ENCODE data around the gene TBC1D25.

Gene TBC1D25

DNA sequence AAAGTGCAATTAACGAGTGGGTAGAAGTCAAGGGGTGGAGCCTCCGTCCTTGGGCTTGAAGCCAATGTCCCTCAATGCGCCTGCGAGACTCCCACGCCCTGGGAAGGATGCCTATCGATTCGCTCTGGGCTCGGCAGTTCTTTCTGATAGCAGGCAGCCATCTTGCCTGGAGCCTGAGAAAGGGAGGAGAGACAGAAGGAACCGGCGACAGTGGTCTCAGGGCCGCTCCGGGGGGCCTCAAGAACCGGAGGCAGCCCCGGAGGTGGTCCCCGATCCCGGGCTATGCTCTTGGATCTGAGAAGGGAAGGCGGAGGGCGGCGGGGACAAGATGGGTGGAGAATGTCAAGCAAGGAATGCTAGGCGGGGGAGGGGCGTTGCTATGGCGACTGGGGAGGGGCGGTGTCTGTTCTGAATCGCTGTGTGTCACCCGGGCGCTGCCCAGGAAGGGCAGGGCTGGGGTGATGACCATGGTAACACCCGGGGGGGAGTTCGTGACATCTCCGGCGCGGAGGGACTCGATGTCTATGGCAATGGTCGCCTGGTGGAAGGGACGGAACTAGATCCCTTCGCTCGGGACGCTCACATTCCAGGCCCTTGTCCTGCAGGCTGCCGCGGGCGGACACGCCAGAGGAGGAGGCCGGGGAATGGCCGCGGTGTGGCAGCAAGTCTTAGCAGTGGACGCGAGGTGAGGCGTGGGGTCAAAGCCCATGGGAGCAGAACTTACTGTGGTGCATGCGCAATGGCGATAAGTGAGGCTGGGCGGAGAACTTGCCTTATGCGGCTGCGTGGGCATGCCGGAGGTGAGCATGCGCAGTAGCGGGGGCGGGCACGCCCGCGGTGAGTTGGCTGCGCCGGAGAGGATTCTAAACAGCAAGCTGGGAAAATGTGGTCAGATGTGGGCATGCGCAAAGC, 58.1 kb downstream of the TBC1D25 start, which contains the start of gene WDR13:
Gene WDR13 (plus strand): TSS at position 140 of the 912 bp plus-strand sequence. CDS start 505 bp downstream, at position 645.
- no peaks in the 10 kb centered on the region for H3K9me3 ChIP-seq (ENCODE audit: control extremely low read depth in 1 of 5, control insufficient read depth in 4 of 5, insufficient read depth in 2 of 5, low read depth in 1 of 5, low read length in 4 of 5)
- ChIA-PET POLR2A (no interaction called here), CTCF (interaction anchor here (1.0 kb wide), 1 partner anchor 19 kb away, joined by 3 read pairs; no protein-coding TSS in a partner anchor)
- 45% methylated on average over 62 of the region's 62 CpGs for WGBS (ENCODE audit: insufficient coverage)
- H3K4me1 ChIP-seq (ENCODE audit: control extremely low read depth in 1 of 4, control insufficient read depth in 4 of 4, insufficient read depth in 4 of 4, low read length in 3 of 4), result peaks cover 0 to 11% (median 6%) of the 10 kb centered on the region in 4 experiments
- peak within 1 kb of the TSS; percentile 63 to 92 (median 77) for H3K4me3 ChIP-seq (ENCODE audit: control insufficient read depth in 1 of 7, extremely low read depth in 1 of 7, insufficient read depth in 4 of 7, low read depth in 2 of 7, low read length in 6 of 7)
- no peaks in the 10 kb centered on the region for H3K27me3 ChIP-seq (replicated peaks in 2 of 5; ENCODE audit: control insufficient read depth in 4 of 5, insufficient read depth in 5 of 5, low read length in 4 of 5)
- peaks cover 0 to 31% (median 18%) of the 10 kb centered on the region in 4 experiments for H3K36me3 ChIP-seq (ENCODE audit: control insufficient read depth in 4 of 4, insufficient read depth in 4 of 4, low read length in 3 of 4)
- peak; percentile 90 to 92 (median 90) for DNase-seq
- H3K27ac ChIP-seq (ENCODE audit: insufficient read depth in 1 of 2, low read depth in 1 of 2, low read length in 2 of 2, poor library complexity in 1 of 2, severe bottlenecking in 2 of 2), result peak within 1 kb of the TSS; percentile 90 to 96

GRCh38 chrX:48598614-48599013, 59.1 kb downstream of the TBC1D25 start:
- H3K27ac ChIP-seq (ENCODE audit: insufficient read depth in 1 of 2, low read depth in 1 of 2, low read length in 2 of 2, poor library complexity in 1 of 2, severe bottlenecking in 2 of 2), result peak overlapping the region in 1 of 2 experiments; percentile 96
- no peaks in the 10 kb centered on the region for H3K9me3 ChIP-seq (ENCODE audit: control extremely low read depth in 1 of 5, control insufficient read depth in 4 of 5, insufficient read depth in 2 of 5, low read depth in 1 of 5, low read length in 4 of 5)
- H3K4me3 ChIP-seq (ENCODE audit: control insufficient read depth in 1 of 7, extremely low read depth in 1 of 7, insufficient read depth in 4 of 7, low read depth in 2 of 7, low read length in 6 of 7), result peak overlapping the region in 4 of 7 experiments; percentile 77 to 92 (median 81)
- POLR2A ChIA-PET, result no interaction called here
- peaks cover 0 to 36% (median 18%) of the 10 kb centered on the region in 4 experiments for H3K36me3 ChIP-seq (ENCODE audit: control insufficient read depth in 4 of 4, insufficient read depth in 4 of 4, low read length in 3 of 4)
- WGBS (ENCODE audit: insufficient coverage), result 97% methylated on average over 23 of the region's 25 CpGs
- no peaks in the 10 kb centered on the region for H3K27me3 ChIP-seq (replicated peaks in 2 of 5; ENCODE audit: control insufficient read depth in 4 of 5, insufficient read depth in 5 of 5, low read length in 4 of 5)
- peaks cover 0 to 11% (median 6%) of the 10 kb centered on the region in 4 experiments for H3K4me1 ChIP-seq (ENCODE audit: control extremely low read depth in 1 of 4, control insufficient read depth in 4 of 4, insufficient read depth in 4 of 4, low read length in 3 of 4)
- DNase-seq, result no peak
- CTCF ChIA-PET, result interaction anchor here (1.0 kb wide), 1 partner anchor 18 kb away, joined by 3 read pairs; no protein-coding TSS in a partner anchor

GRCh38 chrX:48599341-48599740, 59.8 kb downstream of the TBC1D25 start:
- Histone ChIP-seq H3K27ac (ENCODE audit: insufficient read depth in 1 of 2, low read depth in 1 of 2, low read length in 2 of 2, poor library complexity in 1 of 2, severe bottlenecking in 2 of 2) (no peak overlapping the region), H3K4me1 (ENCODE audit: control extremely low read depth in 1 of 4, control insufficient read depth in 4 of 4, insufficient read depth in 4 of 4, low read length in 3 of 4) (peaks cover 0 to 11% (median 6%) of the 10 kb centered on the region in 4 experiments), H3K4me3 (ENCODE audit: control insufficient read depth in 1 of 7, extremely low read depth in 1 of 7, insufficient read depth in 4 of 7, low read depth in 2 of 7, low read length in 6 of 7) (no peak overlapping the region), H3K36me3 (ENCODE audit: control insufficient read depth in 4 of 4, insufficient read depth in 4 of 4, low read length in 3 of 4) (peaks cover 0 to 41% (median 21%) of the 10 kb centered on the region in 4 experiments), H3K27me3 (replicated peaks in 2 of 5; ENCODE audit: control insufficient read depth in 4 of 5, insufficient read depth in 5 of 5, low read length in 4 of 5) (no peaks in the 10 kb centered on the region), H3K9me3 (ENCODE audit: control extremely low read depth in 1 of 5, control insufficient read depth in 4 of 5, insufficient read depth in 2 of 5, low read depth in 1 of 5, low read length in 4 of 5) (no peaks in the 10 kb centered on the region)
- CTCF ChIA-PET, result no interaction called here
- POLR2A ChIA-PET, result no interaction called here
- no peak for DNase-seq
- WGBS (ENCODE audit: insufficient coverage), result 94% methylated on average over 15 of the region's 20 CpGs

DNA sequence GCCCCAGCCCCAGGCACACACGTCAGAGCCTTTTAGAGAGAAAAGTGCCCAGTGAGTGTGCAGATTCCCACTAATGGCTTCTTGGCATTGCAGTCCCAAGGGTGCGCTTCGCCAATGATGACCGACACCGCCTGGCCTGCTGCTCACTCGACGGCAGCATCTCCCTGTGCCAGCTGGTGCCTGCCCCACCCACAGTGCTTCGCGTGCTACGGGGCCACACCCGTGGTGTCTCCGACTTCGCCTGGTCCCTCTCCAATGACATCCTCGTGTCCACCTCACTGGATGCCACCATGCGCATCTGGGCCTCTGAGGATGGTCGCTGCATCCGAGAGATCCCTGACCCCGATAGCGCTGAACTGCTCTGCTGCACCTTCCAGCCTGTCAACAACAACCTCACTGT, 60.7 kb downstream of the TBC1D25 start:
- ChIA-PET POLR2A (no interaction called here), CTCF (no interaction called here)
- Histone ChIP-seq H3K27ac (ENCODE audit: insufficient read depth in 1 of 2, low read depth in 1 of 2, low read length in 2 of 2, poor library complexity in 1 of 2, severe bottlenecking in 2 of 2) (no peak overlapping the region), H3K36me3 (ENCODE audit: control insufficient read depth in 4 of 4, insufficient read depth in 4 of 4, low read length in 3 of 4) (peaks cover 0 to 49% (median 23%) of the 10 kb centered on the region in 4 experiments), H3K27me3 (replicated peaks in 2 of 5; ENCODE audit: control insufficient read depth in 4 of 5, insufficient read depth in 5 of 5, low read length in 4 of 5) (no peaks in the 10 kb centered on the region), H3K9me3 (ENCODE audit: control extremely low read depth in 1 of 5, control insufficient read depth in 4 of 5, insufficient read depth in 2 of 5, low read depth in 1 of 5, low read length in 4 of 5) (no peaks in the 10 kb centered on the region), H3K4me1 (ENCODE audit: control extremely low read depth in 1 of 4, control insufficient read depth in 4 of 4, insufficient read depth in 4 of 4, low read length in 3 of 4) (peaks cover 0 to 11% (median 6%) of the 10 kb centered on the region in 4 experiments), H3K4me3 (ENCODE audit: control insufficient read depth in 1 of 7, extremely low read depth in 1 of 7, insufficient read depth in 4 of 7, low read depth in 2 of 7, low read length in 6 of 7) (no peak overlapping the region)
- WGBS (ENCODE audit: insufficient coverage), result 95% methylated on average over 18 of the region's 19 CpGs
- no peak for DNase-seq

GRCh38 chrX:48601741-48602394, 62.4 kb downstream of the TBC1D25 start:
- no peak overlapping the region for H3K4me3 ChIP-seq (ENCODE audit: control insufficient read depth in 1 of 7, extremely low read depth in 1 of 7, insufficient read depth in 4 of 7, low read depth in 2 of 7, low read length in 6 of 7)
- 86% methylated on average over 10 of the region's 17 CpGs for WGBS (ENCODE audit: insufficient coverage)
- H3K27ac ChIP-seq (ENCODE audit: insufficient read depth in 1 of 2, low read depth in 1 of 2, low read length in 2 of 2, poor library complexity in 1 of 2, severe bottlenecking in 2 of 2), result no peak overlapping the region
- DNase-seq, result no peak
- peaks cover 0 to 8% (median 4%) of the 10 kb centered on the region in 4 experiments for H3K4me1 ChIP-seq (ENCODE audit: control extremely low read depth in 1 of 4, control insufficient read depth in 4 of 4, insufficient read depth in 4 of 4, low read length in 3 of 4)
- no peaks in the 10 kb centered on the region for H3K27me3 ChIP-seq (replicated peaks in 2 of 5; ENCODE audit: control insufficient read depth in 4 of 5, insufficient read depth in 5 of 5, low read length in 4 of 5)
- no peaks in the 10 kb centered on the region for H3K9me3 ChIP-seq (ENCODE audit: control extremely low read depth in 1 of 5, control insufficient read depth in 4 of 5, insufficient read depth in 2 of 5, low read depth in 1 of 5, low read length in 4 of 5)
- ChIA-PET CTCF (interaction anchor here (1.0 kb wide), 1 partner anchor 15 kb away, joined by 3 read pairs; no protein-coding TSS in a partner anchor), POLR2A (no interaction called here)
- H3K36me3 ChIP-seq (ENCODE audit: control insufficient read depth in 4 of 4, insufficient read depth in 4 of 4, low read length in 3 of 4), result peaks cover 0 to 50% (median 23%) of the 10 kb centered on the region in 4 experiments

DNA sequence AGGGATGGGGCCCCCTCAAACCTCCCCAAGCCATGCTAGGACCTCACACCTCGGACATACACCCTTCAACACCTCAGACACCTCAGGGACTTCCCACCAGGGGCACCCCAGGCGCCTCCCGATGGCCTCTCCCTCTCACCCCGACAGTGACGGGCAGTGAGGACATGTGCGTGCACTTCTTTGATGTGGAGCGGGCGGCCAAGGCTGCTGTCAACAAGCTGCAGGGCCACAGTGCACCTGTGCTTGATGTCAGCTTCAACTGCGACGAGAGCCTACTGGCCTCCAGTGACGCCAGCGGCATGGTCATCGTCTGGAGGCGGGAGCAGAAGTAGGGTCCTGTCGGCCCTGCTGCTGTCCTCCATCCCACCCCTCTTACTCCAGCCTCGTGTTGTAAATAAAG, 65.2 kb downstream of the TBC1D25 start:
- no peak overlapping the region for H3K27ac ChIP-seq (ENCODE audit: insufficient read depth in 1 of 2, low read depth in 1 of 2, low read length in 2 of 2, poor library complexity in 1 of 2, severe bottlenecking in 2 of 2)
- H3K27me3 ChIP-seq (replicated peaks in 2 of 5; ENCODE audit: control insufficient read depth in 4 of 5, insufficient read depth in 5 of 5, low read length in 4 of 5), result no peaks in the 10 kb centered on the region
- no peak overlapping the region for H3K4me3 ChIP-seq (ENCODE audit: control insufficient read depth in 1 of 7, extremely low read depth in 1 of 7, insufficient read depth in 4 of 7, low read depth in 2 of 7, low read length in 6 of 7)
- peaks cover 0 to 42% (median 17%) of the 10 kb centered on the region in 4 experiments for H3K36me3 ChIP-seq (ENCODE audit: control insufficient read depth in 4 of 4, insufficient read depth in 4 of 4, low read length in 3 of 4)
- H3K9me3 ChIP-seq (ENCODE audit: control extremely low read depth in 1 of 5, control insufficient read depth in 4 of 5, insufficient read depth in 2 of 5, low read depth in 1 of 5, low read length in 4 of 5), result no peaks in the 10 kb centered on the region
- POLR2A ChIA-PET, result no interaction called here
- 91% methylated on average over 15 of the region's 16 CpGs for WGBS (ENCODE audit: insufficient coverage)
- DNase-seq, result no peak
- CTCF ChIA-PET, result no interaction called here
- no peaks in the 10 kb centered on the region for H3K4me1 ChIP-seq (ENCODE audit: control extremely low read depth in 1 of 4, control insufficient read depth in 4 of 4, insufficient read depth in 4 of 4, low read length in 3 of 4)

All from common myeloid progenitor, CD34-positive (primary cell).